ENCODE measurements around the gene DLG4.
"Not testable (repeated sequence)": the region's sequence is repeated elsewhere in the genome, so short reads cannot be mapped to it uniquely, and the experiment has no call there.

DLG4 gene

DNA sequence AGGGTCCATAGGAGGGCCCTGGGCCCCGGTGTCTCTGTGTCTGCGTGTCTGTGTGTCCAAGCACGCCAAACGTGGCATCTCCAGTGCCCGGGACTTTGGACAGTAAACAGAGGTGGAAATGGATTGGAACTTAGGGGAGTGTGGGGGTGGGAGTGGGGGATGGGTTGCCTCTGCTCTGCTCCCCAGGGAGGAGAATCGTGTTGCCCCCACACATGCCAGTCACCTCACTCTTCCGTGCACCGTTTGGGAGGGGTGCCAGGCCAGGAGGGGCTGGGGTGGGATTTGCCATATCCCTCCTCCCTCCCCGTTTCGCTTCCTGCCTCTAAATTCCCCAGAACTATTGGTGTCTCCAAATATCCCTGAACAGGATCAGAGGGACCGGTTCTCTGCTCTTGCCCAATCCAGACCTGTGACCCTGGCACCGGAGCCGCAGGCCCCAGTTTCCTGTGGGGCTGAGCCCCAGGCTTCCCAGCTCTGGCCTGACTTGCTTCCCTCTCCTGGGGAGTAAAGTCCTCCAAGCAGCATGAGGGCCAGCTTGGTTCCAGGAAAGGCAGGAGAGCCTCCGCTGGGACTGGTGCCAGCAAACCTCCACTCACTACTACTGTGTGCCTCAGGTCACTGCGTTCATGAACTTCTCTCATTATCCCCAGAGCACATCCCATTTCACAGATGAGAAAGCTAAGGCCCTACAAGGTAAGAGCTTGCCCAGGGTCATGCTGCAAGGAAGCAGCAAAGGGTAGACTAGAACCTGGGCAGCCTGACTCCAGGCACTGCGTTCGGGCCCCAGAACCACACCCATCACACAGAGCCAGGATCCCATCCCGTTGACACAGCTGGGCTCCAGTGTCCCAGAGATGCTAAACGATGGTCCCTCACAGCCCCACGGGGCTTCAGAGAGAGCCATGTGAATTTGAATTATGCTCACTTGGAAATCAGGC lies 40.0 kb downstream of the DLG4 start, which contains the start of gene ASGR1:
Gene ASGR1 (minus strand): TSS at position 54 of the 938 bp plus-strand sequence. CDS start 807 bp downstream, outside the sequence.
- DNase-seq, result no peak

DNA sequence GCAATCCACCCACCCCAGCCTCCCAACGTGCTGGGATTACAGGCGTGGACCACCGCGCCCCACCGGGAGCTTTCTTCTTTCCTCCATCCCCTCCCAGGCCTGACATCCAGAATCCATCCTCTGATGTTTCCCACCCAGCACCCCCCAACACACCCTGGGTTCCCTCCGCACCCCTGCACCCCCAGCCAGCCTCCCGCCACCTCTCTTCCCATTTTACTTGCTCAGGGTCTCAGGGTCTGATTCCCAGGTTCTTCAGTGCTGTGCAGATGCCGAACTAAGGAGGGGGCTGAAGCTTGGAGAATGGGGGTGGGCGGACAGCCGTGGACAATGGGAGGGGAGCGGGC lies 40.7 kb downstream of the DLG4 start:
- no peak for DNase-seq

GRCh38 chr17:7177954-7178477 lies 41.6 kb downstream of the DLG4 start:
- DNase-seq, result peak; percentile 84

DNA sequence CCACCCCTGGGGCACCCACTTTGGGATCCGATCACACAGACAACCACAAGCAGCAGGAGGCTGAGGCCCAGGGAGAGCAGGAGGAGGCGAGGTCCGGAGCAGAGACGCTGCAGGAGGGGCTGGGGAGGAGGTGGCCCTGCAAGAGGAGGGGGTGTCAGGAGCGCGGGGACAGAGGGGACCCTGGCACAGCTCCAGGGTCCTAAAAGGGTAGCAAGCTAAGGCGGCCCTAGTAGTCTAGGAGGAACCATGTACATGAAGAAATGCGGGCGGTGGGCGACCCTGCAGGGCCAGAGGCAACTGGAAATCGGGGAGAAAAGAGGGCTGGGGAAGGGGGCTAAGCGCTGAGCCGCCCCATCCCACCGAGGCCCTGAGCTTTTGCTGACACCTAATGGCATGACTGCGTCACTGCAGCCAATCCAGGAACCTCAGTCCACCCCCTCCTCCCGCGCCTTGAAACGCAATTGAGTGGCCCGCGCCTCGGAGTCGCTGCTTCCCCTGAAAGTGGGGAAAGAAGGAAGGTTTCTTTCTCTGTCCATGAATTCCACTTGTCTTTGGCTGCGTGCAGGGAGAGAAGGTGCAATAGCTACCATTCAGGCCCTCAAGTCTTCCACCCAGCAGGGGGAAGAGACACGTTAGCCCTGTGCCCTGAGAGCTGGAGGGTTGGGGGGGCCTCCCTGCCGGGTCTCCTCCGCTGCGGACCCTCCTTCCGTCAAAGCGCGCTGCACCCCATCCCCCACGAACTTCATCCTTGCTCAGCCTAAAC lies 42.3 kb downstream of the DLG4 start:
- DNase-seq, result peak; percentile 97

DNA sequence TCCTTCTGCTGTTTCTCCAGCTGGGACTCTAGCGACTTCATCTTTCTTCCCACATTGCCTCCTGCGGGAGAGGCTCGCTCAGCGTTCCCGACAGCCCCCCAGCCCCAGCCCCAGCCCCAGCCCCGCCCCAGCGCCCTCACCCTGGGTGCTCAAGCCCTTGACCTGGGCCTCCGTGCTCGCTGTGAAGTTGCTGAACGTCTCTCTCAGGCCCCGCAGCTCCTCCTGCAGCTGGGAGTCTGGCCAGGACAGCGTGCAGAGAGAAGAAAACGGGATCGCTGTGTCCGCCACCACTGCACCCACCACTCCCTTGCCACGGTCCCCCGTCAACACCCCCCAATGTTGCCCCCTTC lies 42.8 kb downstream of the DLG4 start:
- DNase-seq, result no peak

GRCh38 chr17:7176107-7176840 lies 43.4 kb downstream of the DLG4 start:
- no peak for DNase-seq

GRCh38 chr17:7175330-7175733 lies 44.3 kb downstream of the DLG4 start:
- no peak for DNase-seq

DNA sequence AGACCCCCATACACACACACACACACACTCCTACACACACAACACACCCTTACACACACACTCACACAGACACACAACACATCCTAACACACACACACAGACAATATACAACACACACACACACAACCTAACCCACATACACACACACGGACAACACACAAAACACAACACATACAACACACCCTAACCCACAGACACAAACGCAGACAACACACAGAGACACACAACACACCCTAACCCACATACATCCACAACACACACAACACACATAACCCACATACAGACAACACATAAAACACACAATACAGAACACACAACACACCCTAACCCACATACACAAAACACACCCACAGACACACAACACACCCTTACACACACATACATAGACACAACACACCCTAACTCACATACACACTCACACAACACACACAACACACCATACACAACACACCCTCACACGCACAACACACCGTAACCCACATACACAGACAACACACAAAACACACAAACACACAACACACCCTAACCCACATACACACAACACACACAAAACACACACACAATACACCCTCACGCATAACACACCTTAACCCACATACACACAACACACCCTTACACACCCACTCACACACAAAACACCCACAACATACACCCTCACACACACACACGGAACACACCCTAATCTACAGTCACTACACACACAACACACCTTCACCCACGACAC lies 44.9 kb downstream of the DLG4 start:
- DNase-seq, result no peak

DNA sequence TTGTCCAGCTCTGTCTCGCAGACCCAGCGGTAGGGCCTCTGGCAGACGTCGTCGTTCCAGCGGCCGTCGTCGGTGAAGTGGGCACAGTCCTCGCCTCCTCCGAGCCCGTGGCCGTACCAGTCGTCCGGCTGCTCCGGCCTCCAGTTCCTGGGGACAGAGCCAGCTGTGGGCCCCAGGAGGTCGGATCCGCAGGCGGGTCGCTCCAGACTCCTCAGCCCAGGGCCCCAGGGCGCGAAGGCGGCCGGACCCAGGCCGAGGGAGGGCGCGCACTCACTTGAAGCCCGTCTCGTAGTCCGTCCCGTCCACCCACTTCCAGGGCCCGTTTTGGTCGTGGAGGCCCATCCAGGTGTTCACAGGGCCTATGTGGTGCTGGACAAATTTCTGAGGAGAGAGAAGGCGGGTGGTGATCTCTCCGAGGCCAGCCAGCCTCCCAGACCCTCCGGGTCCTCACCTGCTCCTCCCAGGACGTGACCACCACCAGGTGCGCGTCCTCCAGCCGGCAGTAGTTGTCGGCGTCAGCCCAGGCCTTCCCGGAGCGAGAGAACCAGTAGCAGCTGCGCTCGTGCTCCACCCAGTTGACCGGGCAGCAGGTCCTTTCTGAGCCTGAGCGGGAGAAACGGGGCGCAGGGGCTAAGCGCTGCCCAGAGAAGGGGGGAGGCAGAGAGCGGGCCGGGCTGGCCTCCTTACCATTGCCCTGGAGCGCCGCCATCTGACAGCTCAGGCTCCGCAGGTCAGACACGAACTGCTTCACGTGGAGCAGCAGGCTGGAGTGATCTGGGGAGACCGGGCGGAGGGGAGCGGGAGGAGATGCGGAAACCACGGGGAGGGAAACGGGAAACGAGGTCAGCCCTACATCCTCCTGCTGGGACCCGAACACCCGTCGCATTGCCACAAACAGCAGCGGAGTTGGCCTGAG lies 45.7 kb downstream of the DLG4 start:
- DNase-seq, result peak; percentile 86

DNA sequence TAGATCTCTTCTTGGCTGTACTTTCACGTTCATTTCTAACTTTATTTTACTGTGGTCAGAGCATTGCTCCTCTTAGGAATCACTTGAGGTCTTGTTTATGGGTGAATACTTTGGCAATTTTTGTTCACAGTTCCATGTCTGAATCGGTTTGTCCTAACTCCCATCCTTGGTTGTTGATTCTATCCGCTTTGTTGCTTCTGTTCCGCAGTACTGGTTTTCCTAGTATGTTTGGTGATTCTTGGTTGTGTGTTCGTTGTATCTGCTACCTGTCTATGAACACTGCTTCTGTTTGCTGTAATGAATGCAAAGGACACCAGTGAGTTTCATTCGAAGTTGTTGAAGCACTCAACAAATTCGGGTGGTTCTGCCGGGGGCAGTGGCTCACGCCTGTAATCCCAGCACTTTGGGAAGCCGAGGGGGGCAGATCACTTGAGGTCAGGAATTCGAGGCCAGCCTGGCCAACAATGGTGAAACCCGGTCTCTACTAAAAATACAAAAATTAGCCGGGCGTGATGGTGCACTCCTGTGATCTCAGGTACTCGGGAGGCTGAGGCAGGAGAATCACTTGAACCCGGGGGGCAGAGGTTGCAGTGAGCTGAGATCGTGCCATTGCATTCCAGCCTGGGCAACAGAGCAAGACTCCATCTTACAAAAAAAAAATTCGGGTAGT lies 47.0 kb downstream of the DLG4 start:
- DNase-seq, result not testable (repeated sequence)

DNA sequence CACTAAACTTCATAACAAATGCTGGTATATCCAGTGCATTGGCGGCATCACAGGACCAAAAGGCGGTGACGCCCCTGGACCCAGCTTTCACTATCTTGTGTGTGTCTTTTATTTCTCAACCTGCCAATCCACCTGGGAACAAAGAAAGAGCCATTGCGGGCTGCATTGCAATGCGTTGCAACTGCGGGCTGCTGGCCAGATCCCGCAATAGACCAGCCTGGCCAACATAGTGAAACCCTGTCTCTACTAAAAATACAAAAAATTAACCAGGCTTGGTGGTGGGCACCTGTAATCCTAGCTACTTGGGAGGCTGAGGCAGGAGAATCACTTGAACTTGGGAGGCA lies 50.1 kb downstream of the DLG4 start:
- not testable (repeated sequence) for DNase-seq

DNA sequence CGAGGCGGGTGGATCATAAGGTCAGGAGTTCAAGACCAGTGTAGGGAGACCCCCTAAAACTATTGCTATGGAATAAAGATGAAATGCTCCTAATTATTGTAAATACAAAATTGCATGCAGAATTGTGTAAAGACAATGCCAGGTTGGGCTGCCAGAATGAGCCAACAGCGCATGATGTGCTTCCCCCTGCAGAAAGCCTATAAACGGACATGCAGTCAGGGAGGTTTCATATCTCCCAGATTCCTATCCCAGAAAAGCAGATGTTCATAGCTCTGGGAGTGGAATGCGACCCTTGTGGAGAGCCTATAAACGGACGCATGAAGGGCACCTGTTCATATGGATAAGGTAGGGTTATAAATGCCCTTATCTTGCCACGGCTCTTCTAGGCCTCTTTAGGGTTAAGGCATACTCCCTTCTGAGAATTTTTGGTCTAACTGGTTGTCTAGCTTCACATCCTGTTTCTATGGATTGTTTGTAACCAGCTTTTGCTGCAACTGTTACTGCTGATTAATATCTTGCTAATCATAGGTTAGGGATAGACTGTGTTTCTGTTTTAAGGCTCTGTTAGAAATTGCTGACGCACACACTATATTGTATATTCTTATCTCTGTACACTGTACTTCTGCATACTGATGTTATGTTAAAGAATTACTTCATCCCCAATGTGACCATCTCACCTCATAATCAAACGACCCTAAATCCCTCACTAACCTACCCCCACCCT lies 50.6 kb downstream of the DLG4 start:
- not testable (repeated sequence) for DNase-seq

GRCh38 chr17:7167832-7168231 lies 51.8 kb downstream of the DLG4 start:
- no peak for DNase-seq

DNA sequence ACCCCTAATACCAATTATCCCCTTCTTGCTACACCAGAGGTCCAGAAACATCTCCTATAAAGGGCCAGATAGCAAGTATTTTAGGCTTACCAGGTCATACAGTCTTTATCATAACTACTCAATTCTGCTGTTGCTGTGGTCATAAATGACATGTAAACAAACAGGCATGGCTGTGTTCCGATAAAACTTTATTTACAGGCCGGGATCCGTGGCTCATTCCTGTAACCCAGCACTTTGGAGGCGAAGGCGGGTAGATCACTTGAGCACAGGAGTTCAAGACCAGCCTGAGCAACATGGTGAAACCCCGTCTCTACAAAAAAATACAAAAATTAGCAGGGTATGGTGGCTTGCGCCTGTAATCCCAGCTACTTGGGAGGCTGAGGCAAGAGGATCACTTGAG lies 52.8 kb downstream of the DLG4 start:
- no peak for DNase-seq

GRCh38 chr17:7159571-7159970 lies 60.1 kb downstream of the DLG4 start:
- not testable (repeated sequence) for DNase-seq

DNA sequence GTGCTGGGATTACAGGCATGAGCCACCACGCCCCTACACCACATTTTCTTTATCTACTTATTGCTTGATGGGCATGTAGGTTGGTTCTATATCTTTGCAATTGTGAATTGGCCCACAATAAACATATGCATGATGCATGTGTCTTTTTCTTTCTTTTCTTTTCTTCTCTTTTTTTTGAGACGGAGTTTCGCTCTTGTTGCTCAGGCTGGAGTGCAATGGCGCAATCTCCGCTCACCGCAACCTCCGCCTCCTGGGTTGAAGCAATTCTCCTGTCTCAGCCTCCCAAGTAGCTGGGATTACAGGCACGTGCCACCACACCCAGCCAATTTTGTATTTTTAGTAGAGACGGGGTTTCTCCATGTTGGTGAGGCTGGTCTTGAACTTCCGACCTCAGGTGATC lies 61.2 kb downstream of the DLG4 start:
- not testable (repeated sequence) for DNase-seq

DNA sequence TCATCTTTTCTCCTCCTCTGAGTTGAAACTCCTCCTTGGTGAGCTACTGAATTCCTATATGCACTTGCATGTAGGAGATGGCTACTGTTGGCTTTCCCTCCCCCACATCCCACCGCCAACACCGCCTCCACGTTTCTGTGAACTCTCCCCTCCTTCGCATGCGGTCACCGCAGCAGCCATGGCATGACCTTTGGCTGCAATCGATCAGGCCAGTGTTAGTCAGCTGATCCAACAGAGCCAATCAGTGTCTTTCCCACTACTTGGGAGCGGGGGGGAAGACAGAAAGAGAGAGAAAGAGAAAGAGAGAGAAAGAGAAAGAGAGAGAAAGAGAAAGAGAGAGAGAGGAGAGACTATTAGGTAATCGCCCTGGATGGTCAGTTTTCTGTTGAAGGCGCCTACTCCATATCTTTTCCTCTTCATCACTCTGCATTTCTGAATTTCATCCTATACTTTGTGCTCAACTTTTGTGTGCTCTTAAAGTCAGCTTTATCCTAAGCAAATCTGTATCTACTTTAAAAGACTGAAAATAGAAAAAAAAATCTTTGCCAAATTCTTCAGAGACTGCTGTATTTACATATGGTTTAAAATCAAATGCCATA lies 63.2 kb downstream of the DLG4 start:
- no peak for DNase-seq

DNA sequence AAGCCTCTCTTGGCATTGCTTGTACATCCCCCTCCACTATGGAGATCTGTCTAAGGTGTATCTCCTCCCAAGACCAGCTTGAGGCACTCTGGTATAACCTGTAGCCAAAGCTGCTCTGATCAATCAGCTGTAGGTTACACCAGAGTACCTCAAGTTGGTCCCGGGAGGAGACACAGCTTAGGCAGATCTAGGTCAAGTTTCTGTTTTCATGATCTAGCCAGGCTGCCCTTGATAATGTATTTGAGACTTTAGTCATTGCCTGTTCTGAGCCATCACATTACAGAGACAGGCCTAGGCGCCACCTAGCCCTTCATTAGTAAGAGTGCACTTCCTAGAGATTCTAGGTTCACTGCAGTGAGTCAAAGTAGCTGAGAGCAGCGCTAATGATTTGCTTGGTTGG lies 71.9 kb downstream of the DLG4 start:
- DNase-seq, result no peak

DNA sequence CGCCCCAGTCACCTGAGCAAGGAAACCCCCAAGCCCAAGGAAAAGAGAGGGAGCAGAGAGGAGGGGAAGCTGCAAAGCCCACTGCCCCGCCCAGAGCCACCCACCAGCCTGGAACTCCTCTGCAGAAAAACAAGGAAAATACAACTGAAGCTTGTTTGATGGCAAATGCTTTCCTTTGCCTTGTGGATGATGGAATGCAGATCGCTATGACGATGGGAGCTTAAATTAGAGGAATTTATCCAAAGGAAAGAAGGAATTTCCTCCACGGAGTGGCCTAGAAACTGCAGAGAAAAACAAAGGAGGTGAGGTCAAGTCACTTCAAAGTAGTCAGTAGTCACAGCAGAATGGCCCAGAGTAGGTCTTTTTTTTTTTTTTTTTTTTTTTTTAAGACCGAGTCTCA lies 73.5 kb downstream of the DLG4 start:
- no peak for DNase-seq

GRCh38 chr17:7144213-7144612 lies 75.4 kb downstream of the DLG4 start:
- no peak for DNase-seq

All from retina (tissue), 1 donor.